HepG2 (cell line): ENCODE data around the gene SPATA25. TPM values are rescaled to one million over a fixed set of nuclear protein-coding genes. Genes with fewer than 3 reads are reported as not detected.

Source experiments
- BORCS8-MEF2B ChIP-seq: sonication (generic); formaldehyde crosslinking; IDR thresholded peaks from 2 replicates; pipeline ENCODE4 v1.8.0; 2022; ENCODE audit warnings: mild to moderate bottlenecking, missing genetic modification reagents
- CBFB ChIP-seq: sonication (generic); formaldehyde crosslinking; IDR thresholded peaks from 2 replicates; pipeline ENCODE4 v1.4.0; 2020; ENCODE audit warnings: missing genetic modification reagents
- FOXA3 ChIP-seq: IDR thresholded peaks from 2 replicates; pipeline ENCODE4 v1.6.1; 2016; ENCODE audit warnings: missing genetic modification reagents, missing compliant biosample characterization
- NFKBIZ ChIP-seq: IDR thresholded peaks from 2 replicates; pipeline ENCODE4 v1.6.1; 2018; ENCODE audit warnings: missing genetic modification reagents, missing compliant biosample characterization
- NPAS2 ChIP-seq: sonication (generic); formaldehyde crosslinking; IDR thresholded peaks from 2 replicates; pipeline ENCODE4 v1.8.0; 2022; ENCODE audit warnings: mild to moderate bottlenecking, missing genetic modification reagents, borderline replicate concordance
- NR2C2 ChIP-seq: sonication (generic); formaldehyde crosslinking; IDR thresholded peaks from 2 replicates; pipeline ENCODE4 v1.4.0; 2020; ENCODE audit warnings: missing genetic modification reagents, mild to moderate bottlenecking, moderate library complexity, borderline replicate concordance
- POLR2G ChIP-seq: fragments of 200-400 bp; formaldehyde crosslinking; IDR thresholded peaks from 2 replicates; pipeline ENCODE4 v1.6.1; 2018; ENCODE audit warnings: mild to moderate bottlenecking, low read depth, low read length, moderate library complexity
- RAD51 ChIP-seq: fragments of 450-650 bp; IDR thresholded peaks from 2 replicates; pipeline ENCODE4 v1.6.1; 2016; ENCODE audit warnings: borderline replicate concordance
- RARG ChIP-seq: sonication (generic); formaldehyde crosslinking; IDR thresholded peaks from 2 replicates; pipeline ENCODE4 v1.4.0; 2020; ENCODE audit warnings: low read depth, mild to moderate bottlenecking, missing genetic modification reagents
- SIX1 ChIP-seq: sonication (generic); formaldehyde crosslinking; IDR thresholded peaks from 2 replicates; pipeline ENCODE4 v1.4.0; 2020; ENCODE audit warnings: missing genetic modification reagents, borderline replicate concordance
- TP53 ChIP-seq: sonication (generic); formaldehyde crosslinking; conservative IDR thresholded peaks from 2 replicates; pipeline ENCODE4 v1.4.0; 2020; ENCODE audit warnings: missing genetic modification reagents
- ZNF34 ChIP-seq: sonication (generic); formaldehyde crosslinking; IDR thresholded peaks from 2 replicates; pipeline ENCODE4 v1.4.0; 2020; ENCODE audit warnings: mild to moderate bottlenecking, missing genetic modification reagents, borderline replicate concordance
- ZNF451 ChIP-seq: sonication (generic); formaldehyde crosslinking; IDR thresholded peaks from 2 replicates; pipeline ENCODE4 v1.5.0; 2020; ENCODE audit warnings: mild to moderate bottlenecking, missing genetic modification reagents
- ZNF672 ChIP-seq: sonication (generic); formaldehyde crosslinking; IDR thresholded peaks from 2 replicates; pipeline ENCODE4 v1.8.1; 2022; ENCODE audit warnings: missing genetic modification reagents
- ZSCAN29 ChIP-seq: sonication (generic); formaldehyde crosslinking; conservative IDR thresholded peaks from 2 replicates; pipeline ENCODE4 v1.4.0; 2020; ENCODE audit warnings: mild to moderate bottlenecking, missing genetic modification reagents
- polyA plus RNA-seq, 8 experiments: library from polyadenylated mRNA; depleted of rRNA in 3 of 8; stranded (reverse) in 7 of 8; unstranded in 1 of 8; fragments of >200 nt; fragmentation: Illumina TruSeq in 4 of 8; extraction: Trizol in 4 of 8; gene quantifications; 2 replicates each; pipeline versions ENCODE4 v1.2.1 to v1.2.3, GENCODE V29; 2011 to 2016; ENCODE audit warnings: low read depth in 4 of 8, missing spikeins in 1 of 8, mixed read lengths in 1 of 8; ENCODE audit not compliant: insufficient read depth in 1 of 8
- total RNA-seq, 5 experiments: library from RNA; depleted of rRNA; stranded (reverse); fragments of >200 nt; fragmentation: Illumina TruSeq; extraction: Trizol; gene quantifications; 2 replicates each; pipeline ENCODE4 v1.2.3, GENCODE V29; 2016; ENCODE audit warnings: low read depth in 1 of 5
- TF ChIP-seq, protein P1 (sequence below): sonication (generic); formaldehyde crosslinking; IDR thresholded peaks from 2 replicates; pipeline ENCODE4 v1.4.0; 2020; ENCODE audit warnings: mild to moderate bottlenecking, low read depth, missing genetic modification reagents
- TF ChIP-seq, protein P2 (sequence below): sonication (generic); formaldehyde crosslinking; conservative IDR thresholded peaks from 2 replicates; pipeline ENCODE4 v1.8.0; 2022; ENCODE audit warnings: low read depth, missing genetic modification reagents
- TF ChIP-seq, protein P3 (sequence below): IDR thresholded peaks from 2 replicates; pipeline ENCODE4 v1.6.1; 2016; ENCODE audit warnings: low read depth, missing genetic modification reagents, missing compliant biosample characterization
- TF ChIP-seq, protein P4 (sequence below): sonication (generic); formaldehyde crosslinking; IDR thresholded peaks from 2 replicates; pipeline ENCODE4 v1.8.0; 2022; ENCODE audit warnings: missing genetic modification reagents, low read depth, mild to moderate bottlenecking, borderline replicate concordance
- TF ChIP-seq, protein P5 (sequence below): IDR thresholded peaks from 2 replicates; pipeline ENCODE4 v1.6.1; 2016; ENCODE audit warnings: missing genetic modification reagents, missing compliant biosample characterization

SPATA25 gene
- total and polyA plus RNA-seq, 2 of the 13 experiments (the other 11 are each of a cell fraction or from before 2014, with no cell fraction given): 4.8 to 7.6 TPM

DNA sequence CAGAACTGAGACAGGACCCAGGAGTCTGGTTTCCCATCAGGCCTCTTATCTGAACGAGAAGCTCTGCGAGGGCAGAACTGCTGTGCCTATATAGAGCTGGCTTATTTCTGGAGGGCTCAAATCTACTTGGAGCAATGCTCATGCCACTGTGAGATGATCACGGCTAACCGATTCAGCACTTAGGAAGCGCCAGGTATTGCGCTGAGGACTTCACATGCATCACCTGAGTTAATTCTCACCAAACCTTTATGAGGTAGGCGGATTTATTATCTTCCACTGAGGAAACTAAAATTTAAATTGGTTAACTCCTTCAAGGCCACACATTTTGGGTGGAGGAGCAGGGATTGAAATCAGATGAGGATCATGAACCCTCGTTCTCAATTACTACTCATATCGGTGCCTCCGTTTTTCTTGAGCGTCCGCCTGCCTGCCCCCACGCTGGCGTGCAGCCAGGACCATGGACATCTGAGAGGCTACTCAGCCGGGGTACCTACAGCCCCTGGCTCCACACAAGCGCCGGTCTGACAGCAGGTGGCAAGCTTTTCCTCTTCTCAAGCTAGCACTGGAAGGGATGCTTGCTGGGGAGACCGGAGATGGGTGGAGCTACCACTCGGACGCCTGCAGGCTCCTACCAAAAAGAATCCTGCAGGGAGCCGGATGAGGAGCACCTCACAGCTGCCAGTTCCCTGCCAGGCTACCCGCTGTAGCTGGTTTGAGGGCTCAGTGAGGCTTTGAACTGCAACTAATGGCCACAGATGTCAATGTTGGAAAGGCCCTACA lies 46.0 kb upstream of the SPATA25 start (continued):
- TF ChIP-seq, protein P1, sequence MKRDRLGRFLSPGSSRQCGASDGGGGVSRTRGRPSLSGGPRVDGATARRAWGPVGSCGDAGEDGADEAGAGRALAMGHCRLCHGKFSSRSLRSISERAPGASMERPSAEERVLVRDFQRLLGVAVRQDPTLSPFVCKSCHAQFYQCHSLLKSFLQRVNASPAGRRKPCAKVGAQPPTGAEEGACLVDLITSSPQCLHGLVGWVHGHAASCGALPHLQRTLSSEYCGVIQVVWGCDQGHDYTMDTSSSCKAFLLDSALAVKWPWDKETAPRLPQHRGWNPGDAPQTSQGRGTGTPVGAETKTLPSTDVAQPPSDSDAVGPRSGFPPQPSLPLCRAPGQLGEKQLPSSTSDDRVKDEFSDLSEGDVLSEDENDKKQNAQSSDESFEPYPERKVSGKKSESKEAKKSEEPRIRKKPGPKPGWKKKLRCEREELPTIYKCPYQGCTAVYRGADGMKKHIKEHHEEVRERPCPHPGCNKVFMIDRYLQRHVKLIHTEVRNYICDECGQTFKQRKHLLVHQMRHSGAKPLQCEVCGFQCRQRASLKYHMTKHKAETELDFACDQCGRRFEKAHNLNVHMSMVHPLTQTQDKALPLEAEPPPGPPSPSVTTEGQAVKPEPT (CRISPR knock-in tag): peak; percentile 81
- TF ChIP-seq NPAS2 (CRISPR knock-in tag) (0 out of 2 replicates have a peak, but pooled peaks have one; percentile 47), RAD51 (no peak), RARG (CRISPR knock-in tag) (no peak; the same call in 1 of the 2 replicates), ZNF672 (CRISPR knock-in tag) (no peak), SIX1 (CRISPR knock-in tag) (peak; percentile 61; the same call in 1 of the 2 replicates), ZSCAN29 (no peak), ZNF451 (CRISPR knock-in tag) (no peak), ZNF34 (CRISPR knock-in tag) (no peak), FOXA3 (CRISPR knock-in tag) (peak; percentile 59), POLR2G (peak; percentile 58), CBFB (peak; percentile 68; the same call in 1 of the 2 replicates), NFKBIZ (CRISPR knock-in tag) (no peak), BORCS8-MEF2B (CRISPR knock-in tag) (peak; percentile 71), NR2C2 (CRISPR knock-in tag) (no peak), TP53 (CRISPR knock-in tag) (no peak; the same call in 1 of the 2 replicates)
- TF ChIP-seq, protein P2, sequence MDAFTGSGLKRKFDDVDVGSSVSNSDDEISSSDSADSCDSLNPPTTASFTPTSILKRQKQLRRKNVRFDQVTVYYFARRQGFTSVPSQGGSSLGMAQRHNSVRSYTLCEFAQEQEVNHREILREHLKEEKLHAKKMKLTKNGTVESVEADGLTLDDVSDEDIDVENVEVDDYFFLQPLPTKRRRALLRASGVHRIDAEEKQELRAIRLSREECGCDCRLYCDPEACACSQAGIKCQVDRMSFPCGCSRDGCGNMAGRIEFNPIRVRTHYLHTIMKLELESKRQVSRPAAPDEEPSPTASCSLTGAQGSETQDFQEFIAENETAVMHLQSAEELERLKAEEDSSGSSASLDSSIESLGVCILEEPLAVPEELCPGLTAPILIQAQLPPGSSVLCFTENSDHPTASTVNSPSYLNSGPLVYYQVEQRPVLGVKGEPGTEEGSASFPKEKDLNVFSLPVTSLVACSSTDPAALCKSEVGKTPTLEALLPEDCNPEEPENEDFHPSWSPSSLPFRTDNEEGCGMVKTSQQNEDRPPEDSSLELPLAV (CRISPR knock-in tag): no peak
- TF ChIP-seq, protein P3, sequence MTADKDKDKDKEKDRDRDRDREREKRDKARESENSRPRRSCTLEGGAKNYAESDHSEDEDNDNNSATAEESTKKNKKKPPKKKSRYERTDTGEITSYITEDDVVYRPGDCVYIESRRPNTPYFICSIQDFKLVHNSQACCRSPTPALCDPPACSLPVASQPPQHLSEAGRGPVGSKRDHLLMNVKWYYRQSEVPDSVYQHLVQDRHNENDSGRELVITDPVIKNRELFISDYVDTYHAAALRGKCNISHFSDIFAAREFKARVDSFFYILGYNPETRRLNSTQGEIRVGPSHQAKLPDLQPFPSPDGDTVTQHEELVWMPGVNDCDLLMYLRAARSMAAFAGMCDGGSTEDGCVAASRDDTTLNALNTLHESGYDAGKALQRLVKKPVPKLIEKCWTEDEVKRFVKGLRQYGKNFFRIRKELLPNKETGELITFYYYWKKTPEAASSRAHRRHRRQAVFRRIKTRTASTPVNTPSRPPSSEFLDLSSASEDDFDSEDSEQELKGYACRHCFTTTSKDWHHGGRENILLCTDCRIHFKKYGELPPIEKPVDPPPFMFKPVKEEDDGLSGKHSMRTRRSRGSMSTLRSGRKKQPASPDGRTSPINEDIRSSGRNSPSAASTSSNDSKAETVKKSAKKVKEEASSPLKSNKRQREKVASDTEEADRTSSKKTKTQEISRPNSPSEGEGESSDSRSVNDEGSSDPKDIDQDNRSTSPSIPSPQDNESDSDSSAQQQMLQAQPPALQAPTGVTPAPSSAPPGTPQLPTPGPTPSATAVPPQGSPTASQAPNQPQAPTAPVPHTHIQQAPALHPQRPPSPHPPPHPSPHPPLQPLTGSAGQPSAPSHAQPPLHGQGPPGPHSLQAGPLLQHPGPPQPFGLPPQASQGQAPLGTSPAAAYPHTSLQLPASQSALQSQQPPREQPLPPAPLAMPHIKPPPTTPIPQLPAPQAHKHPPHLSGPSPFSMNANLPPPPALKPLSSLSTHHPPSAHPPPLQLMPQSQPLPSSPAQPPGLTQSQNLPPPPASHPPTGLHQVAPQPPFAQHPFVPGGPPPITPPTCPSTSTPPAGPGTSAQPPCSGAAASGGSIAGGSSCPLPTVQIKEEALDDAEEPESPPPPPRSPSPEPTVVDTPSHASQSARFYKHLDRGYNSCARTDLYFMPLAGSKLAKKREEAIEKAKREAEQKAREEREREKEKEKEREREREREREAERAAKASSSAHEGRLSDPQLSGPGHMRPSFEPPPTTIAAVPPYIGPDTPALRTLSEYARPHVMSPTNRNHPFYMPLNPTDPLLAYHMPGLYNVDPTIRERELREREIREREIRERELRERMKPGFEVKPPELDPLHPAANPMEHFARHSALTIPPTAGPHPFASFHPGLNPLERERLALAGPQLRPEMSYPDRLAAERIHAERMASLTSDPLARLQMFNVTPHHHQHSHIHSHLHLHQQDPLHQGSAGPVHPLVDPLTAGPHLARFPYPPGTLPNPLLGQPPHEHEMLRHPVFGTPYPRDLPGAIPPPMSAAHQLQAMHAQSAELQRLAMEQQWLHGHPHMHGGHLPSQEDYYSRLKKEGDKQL: no peak
- TF ChIP-seq, protein P4, sequence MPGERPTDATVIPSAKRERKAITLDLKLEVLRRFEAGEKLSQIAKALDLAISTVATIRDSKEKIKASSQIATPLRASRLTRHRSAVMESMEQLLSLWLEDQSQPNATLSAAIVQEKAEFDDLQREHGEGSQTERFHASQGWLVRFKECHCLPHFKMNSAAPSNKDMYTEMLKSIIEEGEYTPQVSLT: no peak
- TF ChIP-seq, protein P5, sequence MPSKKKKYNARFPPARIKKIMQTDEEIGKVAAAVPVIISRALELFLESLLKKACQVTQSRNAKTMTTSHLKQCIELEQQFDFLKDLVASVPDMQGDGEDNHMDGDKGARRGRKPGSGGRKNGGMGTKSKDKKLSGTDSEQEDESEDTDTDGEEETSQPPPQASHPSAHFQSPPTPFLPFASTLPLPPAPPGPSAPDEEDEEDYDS (CRISPR knock-in tag): peak; percentile 69
